Amniotic epithelial cell (primary cell): ENCODE data around the gene SCP2.
"Not testable (repeated sequence)": the region's sequence is repeated elsewhere in the genome, so short reads cannot be mapped to it uniquely, and the experiment has no call there.

Experiments
- DNase-seq: peaks from one replicate; pipeline ENCODE4 v3.0.0-alpha.2; 2010; ENCODE audit warnings: low read depth

Gene SCP2

DNA sequence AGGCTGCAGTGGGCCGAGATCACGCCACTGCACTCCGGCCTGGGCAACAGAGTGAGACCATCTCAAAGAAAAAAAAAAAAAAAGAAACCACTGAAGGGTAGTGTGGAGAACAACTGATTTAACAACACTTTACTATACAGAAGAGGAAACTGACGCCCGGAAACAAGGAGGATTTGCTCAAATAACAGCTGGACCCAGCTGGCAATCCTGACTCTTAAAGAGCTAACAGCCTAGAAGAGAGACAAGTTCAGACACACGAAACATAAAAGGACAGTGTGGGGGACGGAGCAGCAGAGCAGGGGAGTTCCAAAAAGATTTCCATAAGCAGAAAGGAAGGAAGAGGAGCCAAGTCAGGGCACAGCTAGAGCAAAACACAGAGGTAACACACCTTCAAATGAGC, 9.9 kb upstream of the SCP2 start:
- no peak for DNase-seq

DNA sequence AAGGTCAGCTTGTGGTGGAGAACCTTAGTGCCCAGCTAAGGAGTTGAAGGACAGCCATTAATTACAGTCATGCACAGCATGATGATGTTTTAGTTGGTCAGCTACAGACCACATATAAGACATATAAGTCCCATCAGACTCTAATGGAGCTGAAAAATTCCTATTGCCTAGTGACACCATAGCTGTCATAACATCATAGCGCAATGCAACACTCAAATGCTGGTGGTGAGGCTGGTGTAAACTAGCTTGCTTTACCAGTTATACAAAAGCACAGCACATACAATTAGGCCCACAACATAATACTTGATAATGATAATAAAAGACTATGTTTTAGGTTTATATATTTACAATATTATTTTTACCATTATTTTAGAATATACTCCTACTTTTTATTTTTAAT, 9.5 kb upstream of the SCP2 start:
- no peak for DNase-seq

- DNase-seq: no peak
Measured at GRCh38 chr1:52918201-52918600, 8.9 kb upstream of the SCP2 start.

DNA sequence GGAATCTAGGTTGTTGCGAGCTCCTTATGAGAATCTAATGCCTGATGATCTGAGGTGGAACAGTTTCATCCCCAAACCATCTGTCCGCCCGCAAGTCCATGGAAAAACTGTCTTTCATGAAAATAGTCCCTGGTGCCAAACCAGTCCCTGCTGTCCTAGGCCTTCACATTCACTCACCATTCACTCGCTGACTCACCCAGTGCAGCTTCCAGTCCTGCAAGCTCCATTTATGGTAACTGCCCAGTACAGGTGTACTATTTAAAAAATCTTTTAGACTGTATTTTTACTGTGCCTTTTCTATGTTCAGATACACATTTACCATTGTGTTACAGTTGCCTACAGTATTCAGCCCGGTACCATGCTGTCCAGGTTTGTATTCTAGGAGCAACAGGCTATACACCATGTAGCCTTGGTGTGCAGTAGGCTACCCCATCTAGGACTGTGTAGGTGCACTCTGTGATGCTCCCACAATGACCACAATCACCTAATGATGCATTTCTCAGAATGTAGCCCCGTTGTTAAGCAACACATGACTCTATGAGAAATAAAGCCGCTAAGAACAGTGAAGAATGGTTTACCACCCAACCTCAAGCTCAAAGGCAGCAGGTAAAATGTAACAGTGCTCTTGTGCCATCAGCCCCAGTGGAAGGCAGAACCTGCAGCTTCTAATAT, 7.9 kb upstream of the SCP2 start:
- DNase-seq: peak; percentile 24

DNA sequence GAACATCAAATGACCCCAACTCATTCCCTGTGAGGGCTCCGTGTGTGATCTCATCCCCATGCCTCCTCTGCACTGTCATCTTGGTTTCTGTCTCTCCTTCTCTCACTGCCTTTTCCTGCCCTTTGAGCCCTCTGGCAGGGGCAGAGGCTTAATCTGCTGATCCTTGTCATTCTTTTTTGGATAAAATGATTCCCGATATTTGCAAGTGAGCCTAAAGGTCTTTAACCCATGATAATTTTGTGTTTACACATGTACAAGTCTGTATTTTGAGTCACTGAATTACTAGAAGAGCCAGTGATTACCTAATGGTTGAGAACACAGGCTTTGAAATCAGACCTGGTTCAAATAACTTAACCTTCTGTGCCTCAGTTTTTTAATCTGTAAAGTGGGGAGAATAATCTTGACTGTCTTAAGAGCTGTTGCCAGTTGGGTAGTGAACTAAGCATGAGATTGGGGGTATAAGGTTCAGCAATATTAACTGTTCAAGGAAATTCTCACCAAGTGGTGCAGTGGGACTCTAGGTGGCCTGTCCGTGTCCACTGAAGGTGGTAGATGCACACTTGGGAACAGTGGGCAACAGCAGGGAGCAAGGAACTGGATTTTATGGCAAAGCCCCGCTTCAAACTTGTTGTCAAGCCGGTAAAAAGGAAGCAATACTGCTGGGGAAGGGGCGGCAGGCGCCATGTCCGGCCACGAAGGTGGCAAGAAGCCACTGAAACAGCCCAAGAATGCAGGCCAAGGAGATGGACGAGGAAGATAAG, 7.2 kb upstream of the SCP2 start:
- no peak for DNase-seq

- peak; percentile 18 for DNase-seq
Measured at GRCh38 chr1:52920791-52921291, 6.2 kb upstream of the SCP2 start.

DNA sequence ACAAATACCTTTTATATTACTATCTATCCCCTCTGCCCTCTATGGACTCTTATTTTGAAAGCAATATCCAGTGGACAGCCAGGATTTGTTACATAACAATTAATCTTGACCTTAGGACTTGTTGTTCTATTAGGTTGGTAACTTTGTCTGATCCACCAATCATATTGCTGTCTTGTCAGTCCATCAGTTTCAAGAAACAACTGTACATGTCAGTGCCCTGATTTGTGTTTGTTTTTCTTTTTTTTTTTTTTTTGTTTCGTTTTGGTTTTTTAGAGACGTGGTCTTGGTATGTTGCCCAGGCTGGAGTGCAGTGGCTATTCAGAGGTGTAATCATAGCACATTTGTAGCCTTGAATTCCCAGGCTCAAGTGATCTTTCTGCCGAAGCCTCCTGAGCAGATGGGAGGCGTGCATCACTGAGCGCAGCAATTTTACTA, 1.5 kb upstream of the SCP2 start:
- DNase-seq: peak; percentile 48

DNA sequence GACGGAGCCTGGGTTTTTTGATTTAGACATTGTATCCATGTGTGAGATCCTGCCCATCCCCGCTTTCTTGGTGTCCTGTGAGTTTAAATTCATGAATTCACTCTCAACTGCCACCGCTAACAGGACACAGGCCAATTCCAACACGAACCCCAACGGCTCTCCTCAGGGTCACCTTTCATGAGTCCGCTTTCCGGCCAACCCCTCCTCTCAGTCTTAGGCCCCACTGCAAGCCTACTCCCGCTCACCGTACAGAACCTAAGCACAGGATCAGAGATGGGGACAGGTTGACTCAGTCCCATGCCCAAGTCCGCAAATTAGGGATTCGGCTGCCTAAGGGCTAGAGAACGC, 238 bp upstream of the SCP2 start:
- DNase-seq: no peak

DNA sequence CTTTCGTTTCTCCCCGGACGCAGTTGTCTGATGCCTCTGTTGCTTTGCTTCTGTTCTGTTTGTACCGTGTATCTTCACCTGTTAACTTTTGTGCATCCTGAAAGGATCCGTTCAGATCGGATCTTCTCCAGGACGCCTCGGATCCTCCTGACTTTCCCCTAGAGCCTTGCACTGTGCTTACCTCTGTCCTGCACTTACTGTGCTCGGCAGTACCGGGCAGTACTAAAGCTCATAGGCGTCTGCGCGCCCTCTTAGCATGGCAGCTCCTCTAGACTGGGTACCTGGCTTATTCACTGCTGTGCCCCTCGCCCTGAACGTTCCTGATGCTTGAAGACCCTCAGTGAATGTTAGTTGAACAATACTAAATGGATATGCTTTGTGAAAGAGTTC, 934 bp downstream of the SCP2 start:
- DNase-seq: no peak

DNA sequence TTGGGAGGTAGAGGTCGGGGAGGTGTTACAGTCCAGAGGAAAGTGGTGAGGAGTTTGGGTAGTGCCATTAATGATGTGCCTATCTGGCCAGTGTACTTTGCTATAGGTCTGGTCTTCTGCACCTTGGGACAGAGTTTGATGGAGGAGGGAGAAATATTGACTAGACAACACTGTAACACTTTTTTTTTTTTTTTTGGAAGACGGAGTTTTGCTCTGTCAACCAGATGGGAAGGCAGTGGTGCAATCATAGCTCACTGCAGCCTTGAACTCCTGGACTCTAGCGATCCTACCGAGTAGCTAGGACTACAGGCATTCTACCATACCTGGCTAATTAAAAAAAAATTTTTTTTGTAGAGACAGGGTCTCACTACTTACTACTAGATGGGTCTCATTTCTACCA, 1.9 kb downstream of the SCP2 start:
- no peak for DNase-seq

- no peak for DNase-seq
Measured at GRCh38 chr1:52937433-52938182, 10.5 kb downstream of the SCP2 start.

DNA sequence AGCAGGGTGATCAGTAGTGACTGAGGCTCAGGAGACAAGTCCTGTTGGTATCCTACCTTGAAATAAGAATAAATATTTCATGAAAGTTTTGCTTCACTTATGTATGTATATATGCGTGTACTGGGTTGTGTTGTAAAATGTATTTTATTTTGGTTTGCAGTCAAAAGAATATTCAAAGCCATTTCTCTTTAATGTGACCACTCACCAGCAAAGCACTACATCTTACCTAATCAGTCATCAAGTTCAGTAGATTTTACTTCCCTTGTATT, 11.0 kb downstream of the SCP2 start:
- DNase-seq: no peak

- DNase-seq: no peak
Measured at GRCh38 chr1:52943876-52944416, 16.9 kb downstream of the SCP2 start.

DNA sequence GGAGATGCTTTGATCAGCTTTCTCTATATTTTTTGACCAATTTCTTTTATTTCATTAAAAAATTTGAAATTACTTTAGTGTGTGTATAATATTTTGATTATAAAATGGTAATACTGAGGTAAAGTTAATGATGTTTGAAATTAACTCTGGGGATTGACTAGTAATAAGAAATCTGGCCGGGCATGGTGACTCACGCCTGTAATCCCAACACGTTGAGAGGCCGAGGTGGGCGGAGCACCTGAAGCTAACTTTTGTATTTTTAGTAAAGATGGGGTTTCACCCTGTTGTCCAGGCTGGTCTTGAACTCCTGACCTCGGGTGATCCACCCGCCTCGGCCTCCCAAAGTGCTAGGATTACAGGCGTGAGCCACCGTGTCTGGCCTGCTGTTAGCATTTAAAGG, 17.5 kb downstream of the SCP2 start:
- no peak for DNase-seq

- DNase-seq: no peak
Measured at GRCh38 chr1:52947490-52947889, 20.4 kb downstream of the SCP2 start.

GRCh38 chr1:52949602-52950001, 22.5 kb downstream of the SCP2 start:
- not testable (repeated sequence) for DNase-seq

DNA sequence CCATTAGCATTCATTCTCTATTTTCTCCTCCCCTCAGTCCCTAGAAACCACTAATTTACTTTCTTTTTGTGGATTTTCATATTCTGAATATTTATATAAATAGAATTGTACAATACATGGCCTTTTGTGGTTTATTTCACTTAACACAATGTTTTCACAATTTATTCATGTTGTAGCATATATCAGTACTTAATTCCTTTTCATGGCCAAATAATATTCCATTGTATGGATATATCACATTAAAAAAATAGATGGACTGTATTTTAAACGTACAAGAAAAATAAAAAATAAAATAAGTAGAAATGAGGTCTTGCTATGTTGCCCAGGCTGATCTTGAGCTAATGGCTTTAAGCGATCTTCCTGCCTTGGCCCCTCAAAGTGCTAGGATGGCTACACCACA, 25.0 kb downstream of the SCP2 start:
- DNase-seq: no peak

DNA sequence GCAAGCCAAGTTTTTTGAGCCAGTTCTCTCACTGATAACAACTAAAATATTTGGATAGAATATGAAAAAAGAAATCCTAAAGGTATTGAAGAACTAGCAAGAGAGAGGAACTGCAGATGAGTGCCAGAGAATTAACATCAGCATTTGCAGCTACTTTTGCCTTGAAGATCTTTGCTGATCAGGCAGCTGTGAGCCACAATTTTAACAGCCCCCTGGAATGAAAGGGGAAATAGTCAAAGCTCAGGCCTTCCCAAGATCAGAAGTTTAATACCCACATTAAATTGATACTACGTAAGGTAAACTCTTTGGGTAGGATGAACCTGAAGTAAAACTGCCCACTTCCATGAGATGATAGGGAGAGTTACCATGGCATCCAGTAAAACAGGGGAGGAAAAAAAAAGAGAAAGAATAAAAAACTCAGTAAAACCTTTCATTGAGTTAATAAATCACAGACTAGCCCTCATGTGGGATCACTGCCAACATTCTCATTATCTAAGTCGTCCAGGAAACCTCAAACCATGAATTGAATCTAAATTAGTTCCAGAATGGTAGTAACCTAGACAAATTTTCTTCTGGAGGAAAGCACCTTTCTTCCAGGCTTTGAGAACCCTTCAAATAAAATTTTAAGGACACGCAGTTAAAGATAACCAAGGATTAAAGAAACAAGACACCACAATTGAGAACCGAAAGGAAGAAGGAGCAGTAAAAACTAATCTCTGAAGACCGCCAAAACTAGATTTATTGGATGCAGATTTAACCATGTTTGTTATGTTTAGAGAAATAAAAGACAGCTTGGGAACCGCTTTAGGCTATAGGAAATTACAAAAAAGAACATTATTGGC, 28.3 kb downstream of the SCP2 start:
- DNase-seq: peak; percentile 86

DNA sequence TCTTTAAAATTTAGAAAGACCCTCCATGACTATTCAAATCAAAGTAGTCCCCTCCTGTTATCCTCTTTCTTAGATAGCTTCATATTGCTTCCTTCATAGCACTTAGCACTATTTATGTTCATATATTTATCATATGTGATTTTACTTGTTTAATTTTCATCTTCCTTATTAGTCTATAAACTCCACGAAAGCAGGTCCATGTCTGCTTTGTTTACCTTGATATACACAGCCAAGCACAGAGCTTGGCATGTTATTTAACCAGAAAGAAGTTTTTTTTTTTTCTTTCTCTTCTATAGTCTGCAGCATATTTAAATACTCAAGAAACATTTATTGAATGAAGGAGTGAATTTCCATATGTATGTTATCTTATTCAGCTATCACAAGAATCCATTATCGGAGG, 36.0 kb downstream of the SCP2 start:
- DNase-seq: no peak

- DNase-seq: no peak
Measured at GRCh38 chr1:52967666-52968065, 40.6 kb downstream of the SCP2 start.

DNA sequence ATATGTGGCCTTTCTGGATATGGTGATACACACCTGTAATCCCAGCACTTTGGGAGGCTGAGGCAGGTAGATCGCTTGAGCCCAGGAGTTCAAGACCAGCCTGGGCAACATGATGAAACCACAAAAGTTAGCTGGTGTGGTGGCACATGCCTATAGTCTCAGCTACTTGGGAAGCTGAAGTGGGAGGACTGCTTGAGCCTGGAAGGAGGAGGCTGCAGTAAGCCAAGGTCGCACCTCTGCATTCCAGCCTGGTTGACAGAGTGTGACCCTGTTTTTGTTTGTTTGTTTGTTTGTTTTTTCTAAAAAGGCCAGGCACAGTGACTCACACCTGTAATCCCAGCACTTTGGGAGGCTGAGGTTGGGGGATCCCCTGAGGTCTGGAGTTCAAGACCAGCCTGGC, 42.2 kb downstream of the SCP2 start:
- not testable (repeated sequence) for DNase-seq

- DNase-seq: peak; percentile 55
Measured at GRCh38 chr1:52970149-52970548, 43.1 kb downstream of the SCP2 start.
